Measurements from ENCODE around the gene POLR3C.

- TF ChIP-seq POLR2A (IDR thresholded peaks at IDR 0.05; ENCODE audit: low read length) (no peak), GATA1 (IDR thresholded peaks at IDR 0.05; ENCODE audit: low read depth, low read length) (no peak)
These were observed 17.6 kb upstream of the POLR3C start for GRCh38 chr1:145806408-145806807.

Measured in erythroblast (primary cell).